ENCODE results near the gene THSD4.

THSD4 gene

GRCh38 chr15:71114887-71115566, at the start of gene THSD4:
Gene THSD4, plus strand, starts transcription at chr15:71115471.
- no peak for DNase-seq

DNA sequence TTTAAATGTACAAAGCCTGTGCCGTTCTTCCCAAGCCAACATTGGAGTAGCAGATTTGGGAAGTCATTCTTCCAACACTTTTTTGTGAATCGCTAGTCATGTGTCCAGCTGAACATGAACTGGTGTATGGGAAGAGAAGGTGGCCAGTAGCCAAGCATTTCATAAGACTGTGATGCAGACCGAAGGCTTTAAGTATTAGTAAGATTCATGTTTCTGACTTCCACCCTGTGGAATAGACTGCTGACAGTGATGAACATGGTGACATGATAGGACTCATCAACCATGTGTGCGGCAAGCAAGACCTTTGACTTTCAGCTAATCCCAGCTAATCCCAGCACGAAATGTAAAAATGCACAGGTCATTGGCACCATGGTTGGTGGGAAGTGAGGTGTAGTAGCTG, 48.3 kb upstream of the THSD4 start:
- no peak for DNase-seq

DNA sequence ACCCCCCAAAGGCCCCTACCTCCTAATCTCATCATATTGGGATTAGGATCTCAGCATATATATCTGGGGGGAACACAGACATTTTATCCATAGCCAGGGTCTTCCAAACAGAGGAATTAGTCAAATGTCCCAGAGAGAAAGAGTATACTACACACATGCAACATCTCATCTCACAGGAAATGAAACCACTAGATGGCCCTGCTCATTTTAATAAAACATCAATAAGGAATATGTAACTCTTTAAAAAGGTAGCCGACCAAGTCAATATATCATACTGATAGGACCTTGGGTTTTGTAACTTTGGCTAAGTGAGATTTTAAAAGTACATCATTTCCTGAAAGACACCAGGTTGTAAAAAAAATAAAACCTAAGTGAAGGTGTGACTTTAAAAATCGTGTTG, 45.6 kb upstream of the THSD4 start:
- no peak for DNase-seq

- no peak for DNase-seq
Measured at GRCh38 chr15:71071529-71071928, 43.7 kb upstream of the THSD4 start.

- no peak for DNase-seq
Measured at GRCh38 chr15:71072423-71072822, 42.8 kb upstream of the THSD4 start.

DNA sequence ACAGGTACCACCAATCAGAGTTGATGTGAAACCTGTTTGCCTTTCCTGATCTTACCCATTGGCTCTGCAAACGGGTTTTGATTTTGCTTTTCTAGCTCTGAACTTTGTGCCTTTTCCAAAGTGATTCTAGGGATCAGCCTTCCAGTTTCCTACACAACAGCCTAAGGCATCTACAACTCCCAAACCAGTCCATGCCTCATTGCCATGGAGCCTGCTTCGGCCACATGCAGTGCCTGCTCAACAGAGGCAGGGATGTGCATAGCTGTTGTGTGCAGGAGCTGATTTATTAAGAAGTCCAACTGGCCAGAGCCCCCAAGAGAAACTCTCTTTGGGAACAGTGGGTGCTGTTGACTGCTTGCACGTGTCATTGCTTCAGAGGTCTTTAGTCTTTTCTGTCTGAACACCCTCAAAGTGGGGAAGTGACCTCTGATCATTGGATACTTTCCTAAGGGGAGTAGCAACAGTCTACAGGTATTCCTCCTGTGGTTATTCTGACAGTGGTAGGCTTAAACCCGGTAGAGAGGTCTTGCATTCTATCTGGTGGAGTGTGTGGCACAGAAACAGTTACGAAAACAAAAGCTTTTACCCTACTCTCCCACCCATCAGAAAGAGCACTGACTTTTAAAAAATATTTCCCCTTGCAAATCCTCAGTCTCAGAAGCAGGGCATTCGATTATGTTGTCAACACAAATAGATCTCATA, 36.6 kb upstream of the THSD4 start:
- DNase-seq, result no peak

DNA sequence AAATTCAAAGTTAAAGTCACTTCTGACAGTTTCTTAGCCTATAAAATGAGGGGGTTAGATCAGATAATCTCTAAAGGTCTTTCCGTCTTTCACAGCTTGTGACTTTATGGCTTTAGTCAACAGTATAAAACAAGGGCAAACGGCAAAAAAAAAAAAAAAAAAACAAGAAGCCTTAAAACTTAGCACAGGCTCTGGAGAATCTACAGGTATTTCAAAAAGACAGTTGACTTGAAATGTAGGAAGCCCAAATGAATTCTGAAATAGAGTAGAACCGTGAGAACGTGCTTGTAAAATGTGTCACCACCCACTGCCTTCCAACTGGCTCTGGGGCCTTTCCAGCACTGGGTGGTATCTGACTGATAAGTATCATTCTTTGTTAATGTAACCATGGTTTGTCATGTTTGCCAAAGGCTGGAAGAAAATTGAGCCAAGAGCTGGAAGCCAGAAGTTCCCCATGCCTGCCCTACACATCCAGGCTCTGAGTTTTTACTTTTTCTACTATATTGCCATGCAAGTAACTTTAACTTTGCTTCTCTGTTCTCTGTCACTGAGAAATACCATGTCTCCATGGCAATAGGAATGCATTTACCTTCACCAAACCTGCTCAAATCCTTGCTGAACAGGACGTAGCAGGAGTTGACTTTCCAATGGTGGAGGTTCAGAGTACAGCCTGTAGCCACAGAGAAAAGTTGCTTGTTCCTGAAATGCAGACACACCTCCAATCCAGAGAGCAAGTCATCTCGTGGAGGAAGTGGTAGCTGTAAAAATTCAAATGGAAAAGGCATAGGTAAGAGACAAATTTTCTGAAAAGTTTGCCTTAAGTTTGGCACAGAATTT, 35.8 kb upstream of the THSD4 start:
- no peak for DNase-seq

- no peak for DNase-seq
Measured at GRCh38 chr15:71080166-71080565, 35.1 kb upstream of the THSD4 start.

DNA sequence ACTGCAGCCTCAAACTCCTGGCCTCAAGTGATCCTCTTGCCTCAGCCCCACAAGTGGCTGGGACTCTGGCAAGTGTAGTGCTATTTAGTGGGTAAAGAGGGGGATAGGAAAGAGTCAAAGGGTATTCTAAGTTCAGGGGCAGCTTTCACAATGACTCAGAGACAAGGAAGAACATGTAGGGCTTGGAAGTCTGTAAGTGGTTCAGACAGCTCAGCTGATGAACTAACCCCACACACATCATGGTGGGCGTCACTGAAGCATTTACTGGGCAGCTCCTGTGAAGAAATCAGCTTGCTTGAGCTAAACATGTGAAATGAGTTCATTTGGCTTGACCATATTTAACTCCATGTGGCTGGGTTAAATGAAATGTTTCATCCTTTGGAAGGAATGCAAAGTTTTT, 34.6 kb upstream of the THSD4 start:
- DNase-seq, result no peak

DNA sequence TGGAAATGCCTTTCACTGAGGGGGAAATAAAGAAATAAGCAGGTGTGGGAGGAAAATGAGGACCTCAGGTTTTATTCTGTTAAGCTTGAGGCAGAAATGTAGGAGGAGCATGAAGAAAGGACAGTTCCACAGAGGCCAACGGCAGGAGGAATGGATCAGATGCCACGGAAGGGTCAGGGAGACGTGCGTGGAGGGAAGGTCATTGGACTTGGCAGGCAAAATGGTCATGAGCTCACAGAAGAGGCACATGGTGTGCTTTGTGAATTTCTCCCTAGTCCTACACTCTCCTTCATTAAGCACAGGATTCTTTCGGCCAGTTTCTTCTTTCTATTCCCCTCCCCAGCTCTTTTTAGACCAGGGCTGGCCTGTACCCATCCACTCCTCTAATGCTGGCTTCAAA, 32.5 kb upstream of the THSD4 start:
- DNase-seq, result no peak

DNA sequence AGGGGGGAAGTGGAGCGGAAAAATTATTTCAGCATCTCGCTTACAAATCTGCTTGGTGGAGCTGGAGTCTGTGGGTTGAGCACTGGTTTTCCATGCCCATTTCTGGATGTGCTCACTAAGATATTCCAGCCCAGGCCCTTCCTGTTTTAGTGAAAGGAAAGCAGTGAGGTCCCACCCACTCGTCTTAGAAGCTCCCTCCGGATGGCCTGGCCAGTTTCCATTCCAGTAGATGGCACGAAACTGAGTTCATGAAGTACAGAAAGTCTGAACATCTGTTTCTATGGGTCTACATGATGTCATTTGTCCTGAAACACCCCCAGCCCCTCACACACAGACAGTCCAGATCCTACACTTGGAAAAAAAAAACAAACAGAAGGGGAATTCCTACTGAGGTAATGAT, 31.9 kb upstream of the THSD4 start:
- DNase-seq, result no peak

DNA sequence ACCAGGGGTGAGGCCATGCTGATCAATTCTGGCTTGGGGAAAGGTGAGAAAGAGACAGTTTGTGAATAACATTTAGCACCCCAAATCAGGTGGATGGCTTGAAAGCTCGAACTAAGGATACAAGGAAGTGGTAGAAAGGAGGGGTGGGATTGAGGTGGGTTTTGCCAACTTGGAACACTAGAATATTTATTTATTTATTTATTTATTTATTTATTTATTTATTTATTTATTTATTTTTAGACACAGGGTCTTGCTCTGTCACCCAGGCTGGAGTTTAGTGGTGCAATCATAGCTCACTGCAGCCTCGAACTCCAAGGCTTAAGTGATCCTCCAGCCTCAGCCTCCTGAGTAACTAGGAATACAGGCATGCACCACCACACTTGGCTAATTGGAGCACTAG, 31.0 kb upstream of the THSD4 start:
- DNase-seq, result no peak

DNA sequence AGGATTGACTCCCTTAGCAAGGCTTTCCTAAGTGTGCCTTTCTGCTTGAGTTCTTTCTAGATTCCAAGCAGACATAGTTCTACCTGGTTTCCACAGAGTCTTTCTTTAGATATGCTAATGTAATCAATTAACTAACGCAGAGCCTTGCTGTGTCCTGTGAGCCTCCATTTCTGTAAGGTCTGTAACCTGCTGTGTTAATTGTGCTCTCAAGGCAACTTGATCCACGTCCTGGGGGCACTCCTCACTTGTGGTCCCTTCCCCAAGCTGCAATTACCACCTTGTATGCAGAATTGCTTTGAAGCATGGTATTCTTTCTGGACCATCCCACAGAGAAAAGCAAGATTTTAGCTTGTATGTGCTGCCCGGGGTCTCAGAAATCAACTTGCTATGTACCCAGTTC, 29.5 kb upstream of the THSD4 start:
- DNase-seq, result no peak

DNA sequence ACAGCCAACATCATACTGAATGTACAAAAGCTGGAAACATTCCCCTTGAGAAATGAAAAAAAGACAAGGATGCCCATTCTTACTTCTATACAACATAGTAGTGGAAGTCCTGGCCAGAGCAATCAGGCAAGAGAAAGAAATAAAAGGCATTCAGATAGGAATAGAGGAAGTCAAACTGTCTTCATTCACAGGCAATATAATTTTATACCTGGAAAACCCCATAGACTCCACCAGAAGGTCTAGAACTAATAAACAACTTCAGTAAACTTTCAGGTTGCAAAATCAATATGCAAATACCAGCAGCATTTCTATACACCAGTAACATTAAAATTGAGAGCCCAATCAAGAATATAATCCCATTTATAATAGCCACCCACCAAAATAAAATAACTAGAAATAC, 27.1 kb upstream of the THSD4 start:
- DNase-seq, result no peak

- no peak for DNase-seq
Measured at GRCh38 chr15:71088683-71089082, 26.6 kb upstream of the THSD4 start.

DNA sequence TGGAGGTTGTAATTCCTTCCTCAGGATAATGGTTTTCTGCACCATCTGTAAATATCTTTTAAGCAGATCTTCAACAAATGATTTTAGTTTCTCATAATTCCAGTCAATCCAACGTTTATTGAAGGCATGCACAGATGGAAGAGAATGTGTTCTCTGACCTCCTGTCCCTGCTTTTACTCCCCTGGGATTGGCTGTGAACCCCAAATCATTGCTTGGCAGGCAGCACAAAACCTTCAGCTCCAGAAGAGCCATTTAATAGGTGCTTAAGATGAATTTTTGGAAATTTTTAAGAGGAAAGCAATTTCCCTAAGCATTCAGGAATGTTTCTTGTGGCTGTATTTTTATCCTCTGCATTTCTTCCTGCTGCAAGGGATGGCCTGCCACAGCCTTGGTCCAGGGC, 25.5 kb upstream of the THSD4 start:
- DNase-seq, result no peak

DNA sequence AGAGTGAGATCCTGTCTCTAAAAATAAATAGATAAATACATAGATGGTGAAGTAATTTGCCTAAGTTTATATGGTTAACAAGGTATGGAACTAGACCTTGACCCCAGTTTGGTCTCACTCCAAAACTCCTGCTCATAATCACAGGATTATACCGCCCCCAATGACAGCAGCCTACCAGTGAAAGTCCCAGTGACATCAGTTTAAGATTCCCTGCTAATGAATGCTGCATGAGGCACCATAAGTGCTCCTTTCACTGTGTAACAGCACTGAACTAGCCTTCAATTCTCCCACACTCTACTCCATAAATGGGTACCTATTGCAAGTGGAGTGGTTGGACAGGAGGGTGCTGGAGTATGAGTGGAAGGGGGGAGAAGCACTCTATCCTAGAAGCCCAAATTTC, 23.7 kb upstream of the THSD4 start:
- DNase-seq, result no peak

DNA sequence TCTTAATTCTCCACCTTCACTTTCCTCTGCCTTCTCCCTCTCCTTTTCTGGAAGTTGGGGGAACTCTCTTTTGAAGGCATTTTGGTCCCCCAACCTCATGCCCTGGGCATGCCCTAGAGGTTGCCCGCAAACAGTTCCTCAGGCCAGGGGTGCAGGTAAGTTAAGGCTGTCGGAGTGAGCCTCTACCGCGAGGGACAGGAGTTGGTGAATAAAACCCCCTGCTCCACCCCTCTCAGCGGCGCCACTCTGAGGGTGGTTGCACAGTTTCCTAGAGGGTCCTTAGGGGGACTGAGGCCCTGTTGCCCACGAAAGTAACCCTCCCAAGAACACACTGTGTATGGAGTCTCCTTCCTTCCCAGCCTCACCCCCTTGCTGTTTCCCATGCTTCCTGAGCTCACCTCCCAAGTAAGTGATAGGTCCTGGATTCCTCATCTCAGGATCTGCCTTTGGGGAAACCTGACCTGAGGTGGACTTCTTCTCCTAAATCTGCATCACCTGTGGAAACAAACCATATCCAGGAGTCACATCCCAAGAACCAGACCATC, 23.1 kb upstream of the THSD4 start:
- no peak for DNase-seq

GRCh38 chr15:71093054-71094024, 21.9 kb upstream of the THSD4 start:
- DNase-seq, result no peak

- no peak for DNase-seq
Measured at GRCh38 chr15:71094137-71094536, 21.1 kb upstream of the THSD4 start.

DNA sequence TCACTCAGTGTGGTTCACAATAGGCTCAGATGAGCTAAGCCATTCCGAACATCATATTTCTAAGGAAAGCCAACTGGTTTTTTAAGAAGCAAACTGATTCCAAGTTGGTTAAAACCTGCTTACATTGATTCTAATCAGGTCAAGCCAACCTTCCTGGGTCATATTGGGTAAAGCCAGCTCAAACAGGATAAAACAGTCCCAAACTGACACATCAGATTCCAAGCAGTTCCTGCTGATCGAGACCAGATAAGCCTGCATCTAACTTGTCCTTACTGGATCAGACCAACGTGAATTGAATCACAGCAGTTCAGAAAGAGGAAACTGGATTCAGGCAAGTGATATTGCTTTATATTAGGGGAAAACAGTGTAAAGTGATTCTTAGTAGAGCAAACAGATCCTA, 18.6 kb upstream of the THSD4 start:
- DNase-seq, result no peak

DNA sequence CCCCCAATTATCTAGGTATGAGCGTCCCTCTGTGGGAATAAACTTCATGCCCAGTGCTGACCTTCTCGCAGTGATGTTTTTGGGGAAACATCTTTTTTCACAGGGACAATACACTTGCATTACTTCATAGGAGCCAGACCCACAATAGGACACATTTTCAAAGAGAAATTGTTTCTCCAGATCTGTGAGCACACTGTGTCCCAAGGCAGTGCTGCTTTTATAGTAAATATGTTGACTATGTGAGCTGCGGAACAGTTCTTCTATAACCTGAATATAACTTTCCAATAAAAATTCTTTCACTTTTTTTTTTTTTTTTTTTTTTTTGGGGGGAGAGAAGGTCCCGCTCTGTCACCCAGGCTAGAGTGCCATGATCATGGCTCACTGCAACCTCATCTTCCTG, 17.4 kb upstream of the THSD4 start:
- no peak for DNase-seq

DNA sequence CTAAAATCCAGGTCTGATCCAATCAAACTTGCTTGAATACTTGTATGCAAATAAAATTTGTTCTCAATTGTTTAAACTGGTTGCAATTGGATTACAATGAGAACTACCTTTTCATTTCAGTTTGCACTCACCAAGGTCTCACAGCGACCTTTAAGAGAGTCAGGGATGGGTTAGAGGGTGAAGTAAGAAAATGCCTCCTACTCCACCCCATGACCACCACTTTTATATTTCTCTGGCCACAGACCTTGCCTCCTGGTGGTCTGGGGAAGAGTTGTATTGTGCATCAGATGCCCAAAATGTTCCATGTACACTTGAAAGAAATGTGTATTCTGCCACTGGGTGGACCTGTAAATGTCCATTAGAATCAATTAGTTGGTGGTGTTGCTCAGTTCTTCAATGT, 16.4 kb upstream of the THSD4 start:
- DNase-seq, result no peak
